MG63 (cell line): Measurements from ENCODE around the gene APOBEC3F. TPM values are rescaled to one million over a fixed set of nuclear protein-coding genes. Genes with fewer than 3 reads are reported as not detected.

Experiments
- DNase-seq: peaks from one replicate; pipeline ENCODE4 v3.0.0-alpha.2; 2020
- H3K27me3 ChIP-seq: fragments of 250-450 bp; sonication (Bioruptor Pico); 2 replicates; pipeline ENCODE4 v1.5.1; 2020; ENCODE audit warnings: mild to moderate bottlenecking, moderate library complexity
- H3K36me3 ChIP-seq: fragments of 250-450 bp; sonication (Bioruptor Pico); 2 replicates; pipeline ENCODE4 v1.5.1; 2020; ENCODE audit warnings: mild to moderate bottlenecking, moderate library complexity
- H3K4me3 ChIP-seq: fragments of 250-450 bp; sonication (Bioruptor Pico); 2 replicates; pipeline ENCODE4 v1.5.1; 2020; ENCODE audit warnings: mild to moderate bottlenecking, moderate library complexity
- H3K9me3 ChIP-seq: fragments of 250-450 bp; sonication (Bioruptor Pico); 2 replicates; pipeline ENCODE4 v1.5.1; 2020; ENCODE audit warnings: mild to moderate bottlenecking, moderate library complexity
- total RNA-seq: library from RNA; depleted of rRNA; stranded (reverse); fragments of >200 nt; shearing (Covaris generic); gene quantifications from 2 replicates; pipeline ENCODE4 v1.2.3, GENCODE V29; 2014; ENCODE audit warnings: low replicate concordance; rRNA removed

The APOBEC3F gene
- total RNA-seq, 1 experiment from 2014 or later = 0.20 TPM

DNA sequence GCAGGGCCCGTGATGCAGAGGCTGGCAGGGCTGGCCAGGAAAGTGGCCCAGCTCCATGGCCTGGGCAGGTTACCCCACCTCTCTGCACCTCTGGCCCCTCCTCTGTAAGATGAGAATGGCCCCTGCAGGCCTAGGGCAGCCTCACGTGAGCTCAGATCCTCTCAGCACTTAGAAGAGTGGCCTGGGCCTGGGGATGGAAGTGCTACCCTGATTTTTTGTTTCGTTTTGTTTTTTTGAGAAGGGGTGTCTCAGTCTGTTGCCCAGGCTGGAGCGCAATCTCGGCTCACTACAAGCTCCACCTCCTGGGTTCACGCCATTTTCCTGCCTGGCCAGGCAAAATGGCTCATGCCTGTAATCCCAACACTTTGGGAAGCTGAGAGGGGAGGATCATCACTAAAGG, 57.4 kb downstream of the APOBEC3F start:
- Histone ChIP-seq H3K36me3 (no peaks in the 10 kb centered on the region), H3K4me3 (no peak overlapping the region)
- no peak for DNase-seq

GRCh38 chr22:39098576-39098975, 57.9 kb downstream of the APOBEC3F start:
- Histone ChIP-seq H3K27me3 (no peaks in the 10 kb centered on the region), H3K36me3 (no peaks in the 10 kb centered on the region), H3K4me3 (no peak overlapping the region), H3K9me3 (no peaks in the 10 kb centered on the region)
- no peak for DNase-seq

More for the DNA sequence above, 57.4 kb downstream of the APOBEC3F start:
- H3K9me3 ChIP-seq = no peaks in the 10 kb centered on the region
- no peaks in the 10 kb centered on the region for H3K27me3 ChIP-seq

- no peaks in the 10 kb centered on the region for H3K36me3 ChIP-seq
- no peak for DNase-seq
- no peak overlapping the region for H3K4me3 ChIP-seq
- H3K27me3 ChIP-seq = no peaks in the 10 kb centered on the region
- no peaks in the 10 kb centered on the region for H3K9me3 ChIP-seq
Observed at GRCh38 chr22:39101226-39101625, 60.6 kb downstream of the APOBEC3F start.

- H3K36me3 ChIP-seq = no peaks in the 10 kb centered on the region
- H3K27me3 ChIP-seq = no peaks in the 10 kb centered on the region
- H3K4me3 ChIP-seq = no peak overlapping the region
- no peak for DNase-seq
- H3K9me3 ChIP-seq = no peaks in the 10 kb centered on the region
Observed at GRCh38 chr22:39103431-39103830, 62.8 kb downstream of the APOBEC3F start.

Other genes starting within 250 kb of the APOBEC3F start
- gene DNAL4, start 246.7 kb upstream of the APOBEC3F start, total RNA-seq = 11.3 and 18.8 TPM in 2 replicates
- gene NPTXR, start 196.8 kb upstream of the APOBEC3F start, total RNA-seq = 0.76 and 1.8 TPM in 2 replicates
- 9.1 and 18.9 TPM in 2 replicates for gene CBX6, start 168.6 kb upstream of the APOBEC3F start, total RNA-seq
- gene APOBEC3A, start 83.3 kb upstream of the APOBEC3F start, total RNA-seq = not detected in 2 replicates
- gene APOBEC3B, start 58.5 kb upstream of the APOBEC3F start, total RNA-seq = 3.6 and 4.5 TPM in 2 replicates
- 2.0 and 2.1 TPM in 2 replicates for gene APOBEC3C, start 26.6 kb upstream of the APOBEC3F start, total RNA-seq
- gene APOBEC3D, start 19.7 kb upstream of the APOBEC3F start, total RNA-seq = not detected in 2 replicates
- gene APOBEC3G, start 36.4 kb downstream of the APOBEC3F start, total RNA-seq = 0.76 TPM in 1 of 2 replicates, not detected in the other
- gene APOBEC3H, start 56.4 kb downstream of the APOBEC3F start, total RNA-seq = not detected in 2 replicates
- gene CBX7, start 111.8 kb downstream of the APOBEC3F start, total RNA-seq = 7.9 and 13.6 TPM in 2 replicates
- gene PDGFB, start 204.1 kb downstream of the APOBEC3F start, total RNA-seq = 0.13 and 0.57 TPM in 2 replicates